SH-SY5Y (cell line): ENCODE results near the gene RGS3.

Source experiments
- GATA2 ChIP-seq: IDR thresholded peaks from 2 replicates; pipeline ENCODE4 v1.6.1; 2011; ENCODE audit warnings: mild to moderate bottlenecking, low read depth, low read length
- GATA3 ChIP-seq: IDR thresholded peaks from 2 replicates; pipeline ENCODE4 v1.6.1; 2011; ENCODE audit warnings: low read depth, mild to moderate bottlenecking, low read length, moderate library complexity

The RGS3 gene

GRCh38 chr9:113598451-113598850, 134.9 kb downstream of the RGS3 start:
- TF ChIP-seq GATA3 (no peak), GATA2 (no peak)

GRCh38 chr9:113598883-113599282, 135.4 kb downstream of the RGS3 start:
- TF ChIP-seq GATA3 (no peak), GATA2 (no peak)

- TF ChIP-seq GATA2 (no peak), GATA3 (no peak)
Measured at GRCh38 chr9:113599646-113600022, 136.1 kb downstream of the RGS3 start.

- TF ChIP-seq GATA2 (no peak), GATA3 (no peak)
Measured at GRCh38 chr9:113600023-113600823, 136.7 kb downstream of the RGS3 start.

- TF ChIP-seq GATA3 (no peak), GATA2 (no peak)
Measured at GRCh38 chr9:113600871-113601614, 137.5 kb downstream of the RGS3 start.

- TF ChIP-seq GATA3 (no peak), GATA2 (no peak)
Measured at GRCh38 chr9:113601656-113602055, 138.1 kb downstream of the RGS3 start.

GRCh38 chr9:113602126-113603047, 138.9 kb downstream of the RGS3 start:
- TF ChIP-seq GATA2 (no peak), GATA3 (no peak)

GRCh38 chr9:113603048-113603375, 139.5 kb downstream of the RGS3 start:
- no peak for TF ChIP-seq GATA2
- TF ChIP-seq GATA3, result no peak

- TF ChIP-seq GATA2 (no peak), GATA3 (no peak)
Measured at GRCh38 chr9:113603773-113604172, 140.2 kb downstream of the RGS3 start.

GRCh38 chr9:113604393-113604792, 140.9 kb downstream of the RGS3 start:
- TF ChIP-seq GATA2 (no peak), GATA3 (no peak)

- no peak for TF ChIP-seq GATA3
- TF ChIP-seq GATA2, result no peak
Measured at GRCh38 chr9:113606510-113606909, 143.0 kb downstream of the RGS3 start.

- TF ChIP-seq GATA3 (no peak), GATA2 (no peak)
Measured at GRCh38 chr9:113608082-113608685, 144.7 kb downstream of the RGS3 start.

GRCh38 chr9:113609562-113610318, 146.2 kb downstream of the RGS3 start:
- TF ChIP-seq GATA3 (no peak), GATA2 (no peak)
